GM18517 (cell line): ENCODE results near the gene CEP112.
"Not testable (repeated sequence)": the region's sequence is repeated elsewhere in the genome, so short reads cannot be mapped to it uniquely, and the experiment has no call there.

ENCODE experiments used
- ATAC-seq: cut with Tn5 transposase; IDR thresholded peaks from one replicate; pipeline ENCODE4 v1.9.1; 2021; ENCODE audit warnings: mild to moderate bottlenecking, moderate library complexity; ENCODE audit not compliant: unreplicated experiment

CEP112 gene

GRCh38 chr17:65850486-65850885, 341.4 kb downstream of the CEP112 start:
- no peak for ATAC-seq

- ATAC-seq = no peak
These were observed 343.2 kb downstream of the CEP112 start for GRCh38 chr17:65848751-65849150.

GRCh38 chr17:65841089-65841488, 350.8 kb downstream of the CEP112 start:
- ATAC-seq = no peak

DNA sequence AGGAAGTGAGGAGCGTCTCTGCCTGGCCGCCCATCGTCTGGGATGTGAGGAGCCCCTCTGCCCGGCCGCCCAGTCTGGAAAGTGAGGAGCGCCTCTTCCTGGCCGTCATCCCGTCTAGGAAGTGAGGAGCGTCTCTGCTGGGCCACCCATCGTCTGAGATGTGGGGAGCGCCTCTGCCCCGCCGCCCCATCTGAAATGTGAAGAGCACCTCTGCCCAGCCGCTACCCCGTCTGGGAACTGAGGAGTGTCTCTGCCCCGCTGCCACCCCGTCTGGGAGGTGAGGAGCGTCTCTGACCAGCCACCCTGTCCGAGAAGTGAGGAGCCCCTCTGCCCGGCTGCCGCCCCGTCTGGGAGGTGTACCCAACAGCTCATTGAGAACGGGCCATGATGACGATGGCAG, 354.7 kb downstream of the CEP112 start:
- not testable (repeated sequence) for ATAC-seq

DNA sequence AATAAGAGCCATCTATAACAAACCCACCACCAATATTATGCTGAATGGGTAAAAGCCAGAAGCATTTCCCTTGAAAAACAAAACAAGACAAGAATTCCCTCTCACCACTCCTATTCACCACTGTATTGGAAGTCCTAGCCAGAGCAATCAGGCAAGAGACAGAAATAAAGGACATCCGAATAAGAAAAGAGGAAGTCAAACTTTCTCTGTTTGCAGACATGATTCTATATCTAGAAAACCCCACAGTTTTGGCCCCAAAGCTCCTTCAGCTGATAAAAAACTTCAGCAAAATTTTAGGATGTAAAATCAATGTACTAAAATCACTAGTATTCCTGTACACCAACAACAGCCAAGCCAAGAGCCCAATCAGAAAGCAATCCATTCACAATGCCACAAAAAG, 358.7 kb downstream of the CEP112 start:
- ATAC-seq = no peak

GRCh38 chr17:65830356-65830755, 361.6 kb downstream of the CEP112 start:
- ATAC-seq = no peak

GRCh38 chr17:65826577-65826976, 365.4 kb downstream of the CEP112 start:
- not testable (repeated sequence) for ATAC-seq

GRCh38 chr17:65824901-65825300, 367.0 kb downstream of the CEP112 start:
- no peak for ATAC-seq

GRCh38 chr17:65823713-65824112, 368.2 kb downstream of the CEP112 start:
- ATAC-seq = no peak

GRCh38 chr17:65820811-65821210, 371.1 kb downstream of the CEP112 start:
- ATAC-seq = no peak

DNA sequence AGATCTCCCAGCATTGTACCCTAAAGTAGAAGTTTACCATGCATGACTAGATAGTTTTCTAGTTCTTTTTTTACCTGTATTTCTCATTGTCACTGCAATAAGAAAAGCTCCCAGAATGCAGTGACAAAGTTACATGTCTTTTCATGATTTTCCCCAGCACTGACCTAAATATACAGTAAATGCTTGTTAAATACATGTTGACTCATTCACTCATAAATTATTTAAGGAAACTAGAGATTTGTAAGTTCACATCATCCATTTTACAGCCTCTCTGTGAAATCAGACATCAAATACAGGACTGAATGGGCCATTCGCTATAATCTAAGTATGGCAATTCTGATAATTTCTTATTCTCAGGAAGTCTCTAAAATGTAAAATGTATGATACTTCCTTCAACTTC, 371.6 kb downstream of the CEP112 start:
- no peak for ATAC-seq

GRCh38 chr17:65819810-65820209, 372.1 kb downstream of the CEP112 start:
- no peak for ATAC-seq

GRCh38 chr17:65817951-65818350, 374.0 kb downstream of the CEP112 start:
- no peak for ATAC-seq

GRCh38 chr17:65814418-65814817, 377.5 kb downstream of the CEP112 start:
- no peak for ATAC-seq

GRCh38 chr17:65813306-65813705, 378.6 kb downstream of the CEP112 start:
- ATAC-seq = no peak

DNA sequence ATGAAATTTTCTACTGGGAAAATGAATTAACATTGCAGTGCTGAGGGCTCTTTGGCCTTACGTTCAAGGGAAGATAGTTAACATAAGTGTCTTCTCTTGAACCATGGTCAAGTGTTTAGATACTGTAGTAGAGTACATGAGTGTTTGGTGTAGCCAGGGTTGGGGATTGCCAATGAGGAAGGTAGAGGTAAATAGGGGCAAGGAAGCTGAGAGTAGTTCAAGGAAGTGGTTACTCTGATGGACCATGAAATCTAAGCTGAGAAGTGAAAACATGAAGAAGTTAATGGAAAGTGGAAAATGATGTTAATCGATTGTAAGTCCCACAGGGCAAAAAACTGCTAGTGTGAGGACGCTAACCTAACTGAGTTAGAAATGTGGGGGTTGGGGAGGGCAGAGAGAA, 380.9 kb downstream of the CEP112 start:
- ATAC-seq = no peak

- no peak for ATAC-seq
These were observed 382.6 kb downstream of the CEP112 start for GRCh38 chr17:65809366-65809765.

DNA sequence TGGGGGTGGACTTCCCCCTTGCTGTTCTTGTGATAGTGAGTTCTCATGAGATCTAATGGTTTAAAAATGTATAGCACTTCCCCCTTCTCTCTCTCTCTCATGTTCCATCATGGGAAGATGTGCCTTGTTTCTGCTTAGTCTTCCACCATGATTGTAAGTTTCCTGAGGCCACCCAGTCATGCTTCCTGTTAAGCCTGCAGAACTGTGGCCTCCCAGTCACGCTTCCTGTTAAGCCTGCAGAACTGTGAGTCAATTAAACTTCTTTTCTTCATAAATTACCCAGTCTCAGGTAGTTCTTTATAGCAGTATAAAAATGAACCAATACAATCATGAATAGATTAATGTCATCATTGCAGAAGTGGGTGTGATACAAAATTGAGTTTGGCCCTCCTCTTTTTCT, 383.4 kb downstream of the CEP112 start:
- ATAC-seq = not testable (repeated sequence)

- ATAC-seq = no peak
These were observed 384.6 kb downstream of the CEP112 start for GRCh38 chr17:65807361-65807760.

GRCh38 chr17:65801513-65801912, 390.4 kb downstream of the CEP112 start:
- ATAC-seq = no peak

DNA sequence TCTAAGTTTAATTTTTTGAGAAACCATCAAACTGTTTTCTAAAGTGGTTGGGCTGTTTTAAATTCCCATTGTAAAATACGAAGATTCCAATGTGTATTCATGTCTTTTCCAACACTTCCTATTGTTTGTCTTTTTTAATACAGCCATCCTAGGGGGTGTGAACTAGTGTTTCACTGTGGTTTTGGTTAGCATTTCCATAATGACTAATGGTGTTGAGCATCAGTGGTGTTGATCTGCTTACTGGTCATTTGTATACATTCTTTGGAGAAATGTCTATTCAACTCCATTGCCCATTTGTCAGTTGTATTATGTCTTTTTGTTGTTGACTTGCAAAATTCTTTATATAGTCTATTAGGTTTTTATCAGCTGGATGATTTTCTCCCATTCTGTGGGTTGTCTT, 391.3 kb downstream of the CEP112 start:
- no peak for ATAC-seq

DNA sequence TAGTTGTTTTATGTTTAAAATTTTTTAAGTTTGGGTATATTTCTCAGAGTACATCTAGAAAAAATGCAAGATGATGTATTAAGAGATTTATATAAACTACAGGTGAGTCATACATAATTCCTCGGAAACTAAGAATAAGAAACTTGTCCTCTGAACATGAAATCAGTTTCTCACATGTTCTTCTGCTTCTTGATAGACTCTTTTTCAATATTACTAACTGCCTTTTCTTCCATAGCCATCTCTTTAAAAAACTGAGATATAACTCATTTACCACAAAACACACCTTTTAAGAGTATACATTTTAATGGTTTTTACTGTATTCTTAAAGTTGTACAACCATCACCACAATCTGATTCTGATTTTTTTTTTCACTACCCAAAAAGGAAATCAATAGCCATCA, 392.1 kb downstream of the CEP112 start:
- ATAC-seq = no peak

DNA sequence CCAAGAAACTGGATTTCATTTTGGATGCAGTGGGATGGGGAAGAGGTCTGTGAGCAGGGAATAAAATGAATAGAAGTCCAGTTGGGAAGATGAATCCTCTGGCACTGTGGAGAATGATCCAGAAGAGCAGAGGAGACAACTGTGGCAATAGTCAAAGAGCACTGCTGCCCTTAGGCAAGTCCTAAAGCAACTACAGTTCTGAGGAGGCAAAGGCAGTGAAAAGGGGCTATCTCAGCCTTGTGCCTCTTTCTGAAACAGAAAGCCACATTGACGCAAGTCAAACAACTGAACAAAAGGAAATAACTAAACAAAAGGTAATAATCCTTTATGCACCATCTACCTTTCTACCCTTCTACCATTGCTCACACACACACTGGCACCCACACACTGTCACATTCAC, 392.5 kb downstream of the CEP112 start:
- no peak for ATAC-seq

DNA sequence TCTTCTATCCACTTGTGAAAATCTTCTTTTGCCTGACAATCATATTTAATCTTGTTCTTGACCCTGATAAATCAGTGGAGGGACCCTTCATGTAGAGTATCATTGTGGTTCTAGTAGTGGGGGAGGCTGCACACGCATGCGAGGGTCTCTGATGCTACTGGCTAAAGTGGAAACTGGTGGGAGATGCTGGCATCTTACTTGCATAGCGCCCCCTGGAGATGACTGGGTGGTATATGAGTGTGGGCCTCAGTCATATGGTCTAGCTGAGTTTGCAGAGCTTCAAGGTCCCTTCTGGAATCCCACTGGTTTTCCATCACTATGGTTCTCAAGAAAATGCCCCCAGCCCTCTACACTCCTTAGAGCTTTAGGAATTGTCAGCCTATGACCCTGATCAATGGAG, 394.1 kb downstream of the CEP112 start:
- ATAC-seq = no peak
